AG04449 (cell line): ENCODE measurements around the gene ADA.

Source experiments
- CTCF ChIA-PET: fragments of 350-600 bp; formaldehyde crosslinking; extraction: SDS; loops from one replicate; lab custom pipeline; 2021; ENCODE audit warnings: antibody characterized with exemption; lab: Yijun Ruan, JAX
- POLR2A ChIA-PET: fragments of 400-600, 350-600 bp; formaldehyde crosslinking; extraction: SDS; loops from one replicate; lab custom pipeline; 2020; ENCODE audit warnings: antibody characterized with exemption, inconsistent platforms; lab: Yijun Ruan, JAX
- DNase-seq: peaks from one replicate; pipeline ENCODE4 v3.0.0-alpha.2; 2010; ENCODE audit warnings: low read depth, low spot score
- H3K4me3 ChIP-seq: 2 replicates; pipeline ENCODE4 v1.5.1; 2011; ENCODE audit warnings: low read depth, mild to moderate bottlenecking, control low read depth, low read length
- CTCF ChIP-seq: IDR thresholded peaks from one replicate; pipeline ENCODE4 v1.5.1; 2011; ENCODE audit warnings: mild to moderate bottlenecking, moderate library complexity, low read length, control low read depth, inconsistent platforms; ENCODE audit not compliant: insufficient read depth; ENCODE audit errors: missing control alignments

ADA gene

DNA sequence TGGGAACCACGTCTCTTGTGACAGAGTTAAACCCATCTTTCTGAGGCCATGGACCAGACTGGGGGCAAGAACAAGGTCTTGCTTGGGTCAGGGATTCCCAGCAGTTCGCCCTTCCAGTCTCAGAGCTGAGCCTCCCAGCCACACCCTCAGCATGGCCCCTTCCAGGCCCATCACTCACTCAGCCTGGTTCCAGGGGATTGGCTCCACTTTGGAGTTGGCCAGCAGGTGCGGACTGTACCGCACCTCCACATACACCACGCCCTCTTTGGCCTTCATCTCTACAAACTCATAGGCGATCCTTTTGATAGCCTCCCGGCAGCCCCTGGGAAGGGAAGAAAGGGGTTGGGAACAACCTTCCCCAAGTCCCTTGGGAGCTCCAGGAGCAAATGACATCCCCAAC is 25.2 kb downstream of the ADA start:
- no peak overlapping the region for H3K4me3 ChIP-seq
- DNase-seq, result no peak
- ChIA-PET POLR2A (no interaction called here), CTCF (interaction anchor here (1.1 kb wide), 1 partner anchor 16 kb away, joined by 5 read pairs; no protein-coding TSS in a partner anchor)
- no peak for TF ChIP-seq CTCF

- ChIA-PET POLR2A (no interaction called here), CTCF (no interaction called here)
- TF ChIP-seq CTCF, result no peak
- DNase-seq, result no peak
- H3K4me3 ChIP-seq, result no peak overlapping the region
These were observed 26.1 kb downstream of the ADA start for GRCh38 chr20:44625361-44625760.

DNA sequence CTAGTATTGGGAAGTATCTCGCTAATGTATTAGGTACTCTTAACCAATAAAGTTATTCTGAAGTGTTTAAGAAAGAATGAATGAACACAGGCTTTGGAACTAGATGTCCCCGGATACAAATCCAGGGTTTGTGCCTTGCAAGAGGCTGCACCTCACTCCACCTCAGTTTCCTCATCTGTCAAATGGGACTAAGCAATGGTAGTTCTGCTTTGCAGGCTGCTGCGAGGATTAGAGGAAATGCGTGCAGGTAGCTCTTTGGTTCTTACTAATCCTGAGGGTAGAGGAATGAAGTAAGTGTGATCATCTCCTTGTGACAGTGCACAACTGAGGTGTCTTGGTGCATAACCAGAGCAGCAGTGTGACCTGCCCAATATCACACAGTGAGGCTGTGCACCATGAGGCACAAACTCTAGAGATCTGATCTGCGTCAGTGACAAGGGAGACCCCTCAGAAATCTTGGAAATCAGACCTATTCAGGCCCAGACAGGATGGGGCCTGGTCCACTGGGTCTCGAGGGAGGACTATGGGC is 26.7 kb downstream of the ADA start:
- POLR2A ChIA-PET, result no interaction called here
- no peak for TF ChIP-seq CTCF
- no peak overlapping the region for H3K4me3 ChIP-seq
- no peak for DNase-seq
- CTCF ChIA-PET, result interaction anchor here (1.4 kb wide), 1 partner anchor 20 kb away, joined by 3 read pairs; no protein-coding TSS in a partner anchor

DNA sequence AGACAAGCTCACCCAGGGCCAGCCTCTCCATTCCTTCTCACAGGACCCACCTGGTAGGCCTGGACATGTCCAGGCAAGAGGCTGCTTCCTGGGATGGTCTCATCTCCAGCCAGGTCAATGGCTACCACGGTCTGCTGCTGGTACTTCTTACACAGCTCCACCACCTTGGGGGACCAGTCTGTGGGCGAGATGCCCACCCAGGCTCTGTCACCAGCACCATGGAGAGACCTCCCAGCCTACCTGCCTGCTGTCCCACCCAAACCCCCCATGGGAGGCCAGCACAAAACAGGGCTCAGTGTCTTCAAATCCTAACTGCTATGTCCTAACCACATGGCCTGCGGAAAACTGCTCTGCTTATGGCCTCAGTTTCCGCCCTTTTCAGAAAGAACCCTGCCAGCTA is 27.3 kb downstream of the ADA start:
- no peak overlapping the region for H3K4me3 ChIP-seq
- TF ChIP-seq CTCF, result no peak
- DNase-seq, result no peak
- CTCF ChIA-PET, result interaction anchor here (1.3 to 1.4 kb wide), 2 partner anchors 14 to 19 kb away, joined by 3 to 4 read pairs; no protein-coding TSS in a partner anchor
- POLR2A ChIA-PET, result no interaction called here

DNA sequence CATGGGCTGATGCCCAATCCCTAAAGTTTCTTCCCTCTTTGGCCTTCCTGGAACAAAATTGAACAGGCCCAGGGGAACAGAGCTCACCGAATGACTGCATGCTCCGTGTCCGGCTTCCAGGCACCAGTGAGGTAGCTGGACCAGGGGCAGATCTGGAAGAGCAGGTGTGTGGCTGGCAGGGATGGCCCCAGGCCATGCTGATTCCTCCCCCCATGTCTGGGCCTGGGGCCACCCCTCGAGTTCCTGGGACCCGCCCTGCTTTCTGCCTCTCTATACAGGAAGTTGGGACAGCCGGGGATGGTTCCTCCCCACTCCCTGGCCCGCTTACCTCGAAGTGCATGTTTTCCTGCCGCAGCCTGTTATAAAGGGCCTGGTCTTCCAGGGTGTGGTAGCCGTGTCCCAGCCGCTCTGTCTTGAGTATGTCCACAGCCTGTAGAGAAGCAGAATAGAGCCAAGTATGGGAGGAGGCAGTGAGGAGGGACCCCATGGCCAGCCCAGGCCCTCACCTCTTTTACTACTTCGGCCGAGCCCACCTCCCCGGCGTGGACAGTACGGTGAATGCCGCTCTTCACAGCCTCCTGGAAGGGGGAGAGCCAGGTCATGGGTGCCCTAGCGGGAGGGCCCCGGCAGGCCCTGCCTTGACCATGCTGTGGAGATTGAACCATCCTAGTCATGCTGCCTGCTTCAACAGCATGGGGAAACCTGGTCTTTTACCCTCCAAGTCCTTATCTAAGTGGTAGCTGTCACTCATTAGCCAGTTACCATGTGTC is 28.8 kb downstream of the ADA start:
- no peak for TF ChIP-seq CTCF
- no peak overlapping the region for H3K4me3 ChIP-seq
- DNase-seq, result no peak
- POLR2A ChIA-PET, result no interaction called here
- CTCF ChIA-PET, result no interaction called here

DNA sequence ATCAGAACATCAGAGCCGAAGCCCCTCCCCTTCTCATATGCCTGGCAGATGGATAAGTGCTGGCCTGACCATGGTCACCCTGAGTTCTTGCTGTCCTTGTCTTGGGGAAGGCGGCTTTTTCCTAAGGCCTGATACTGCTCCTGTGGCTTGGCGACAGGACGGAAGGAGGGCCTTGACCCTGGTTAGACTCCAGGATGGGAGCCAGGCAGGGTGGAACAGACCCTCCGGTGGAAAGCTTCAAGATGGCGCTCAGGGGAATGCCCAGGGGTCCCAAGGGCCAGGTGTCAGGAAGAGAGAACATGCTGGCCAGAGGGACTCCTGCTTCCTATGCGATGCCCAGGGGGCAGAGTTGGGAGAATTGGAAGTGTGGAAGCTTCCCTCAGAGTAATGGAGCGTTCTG is 29.6 kb downstream of the ADA start:
- H3K4me3 ChIP-seq, result no peak overlapping the region
- no peak for TF ChIP-seq CTCF
- CTCF ChIA-PET, result interaction anchor here (1.2 kb wide), 2 partner anchors 11 to 25 kb away, joined by 3 read pairs; no protein-coding TSS in a partner anchor
- POLR2A ChIA-PET, result no interaction called here
- DNase-seq, result no peak
